SU-DHL-6 (cell line): ENCODE data around the gene ZSWIM7.
"Not testable (repeated sequence)": the region's sequence is repeated elsewhere in the genome, so short reads cannot be mapped to it uniquely, and the experiment has no call there.

ENCODE experiments used
- H2AFZ ChIP-seq: fragments of 200-600 bp; sonication (generic); 2 replicates; pipeline ENCODE4 v1.6.1; 2014; ENCODE audit warnings: low read depth, mild to moderate bottlenecking, moderate library complexity, mixed read lengths, antibody characterized with exemption, low read length; ENCODE audit not compliant: severe bottlenecking
- H3F3A ChIP-seq: fragments of 200-600 bp; shearing (Covaris generic); 2 replicates; pipeline ENCODE4 v1.6.0; 2016; ENCODE audit warnings: antibody characterized with exemption, mild to moderate bottlenecking; ENCODE audit not compliant: insufficient read depth
- H3K27ac ChIP-seq: fragments of 200-600 bp; sonication (generic); 2 replicates; pipeline ENCODE4 v1.5.1; 2016; ENCODE audit warnings: low read depth, mild to moderate bottlenecking, low read length, moderate library complexity, mixed read lengths
- H3K27me3 ChIP-seq: fragments of 200-600 bp; sonication (generic), shearing (Covaris generic); 2 replicates; pipeline ENCODE4 v1.6.0; 2014; ENCODE audit warnings: mild to moderate bottlenecking, low read length
- H3K36me3 ChIP-seq: fragments of 200-600 bp; sonication (generic); 2 replicates; pipeline ENCODE4 v1.6.1; 2014; ENCODE audit warnings: mild to moderate bottlenecking, low read length, mixed read lengths
- H3K4me2 ChIP-seq: fragments of 300-600, 200-600 bp; shearing (Covaris generic), sonication (generic); 2 replicates; pipeline ENCODE4 v1.6.0; 2014; ENCODE audit warnings: low read length, low read depth, mild to moderate bottlenecking; ENCODE audit not compliant: poor library complexity, severe bottlenecking
- H3K4me3 ChIP-seq: fragments of 200-600 bp; sonication (generic); 2 replicates; pipeline ENCODE4 v1.5.1; 2014; ENCODE audit warnings: antibody characterized with exemption, low read length, mild to moderate bottlenecking, mixed read lengths; ENCODE audit not compliant: insufficient read depth, poor library complexity, severe bottlenecking
- H3K79me2 ChIP-seq: fragments of 200-600 bp; sonication (generic); 2 replicates; pipeline ENCODE4 v1.6.1; 2014; ENCODE audit warnings: mild to moderate bottlenecking, low read length, moderate library complexity; ENCODE audit not compliant: insufficient read depth
- H3K9ac ChIP-seq: fragments of 200-600 bp; sonication (generic); 2 replicates; pipeline ENCODE4 v1.7.0; 2014; ENCODE audit warnings: mild to moderate bottlenecking, low read length
- H3K9me2 ChIP-seq: fragments of 200-600 bp; sonication (generic); replicated peaks from 2 replicates; pipeline ENCODE4 v1.6.1; 2014; ENCODE audit warnings: low read length; ENCODE audit not compliant: insufficient read depth
- H3K9me3 ChIP-seq: fragments of 200-600 bp; sonication (generic); 2 replicates; pipeline ENCODE4 v1.6.1; 2014; ENCODE audit warnings: low read length, mixed read lengths; ENCODE audit not compliant: insufficient read depth
- H4K20me1 ChIP-seq: fragments of 200-600 bp; sonication (generic); 2 replicates; pipeline ENCODE4 v1.6.1; 2014; ENCODE audit warnings: low read depth, mild to moderate bottlenecking, antibody characterized with exemption, low read length, moderate library complexity, mixed read lengths
- EZH2phosphoT487 ChIP-seq: fragments of 200-600 bp; sonication (generic), shearing (Covaris generic); conservative IDR thresholded peaks from 2 replicates; pipeline ENCODE4 v1.6.1; 2018; ENCODE audit warnings: mild to moderate bottlenecking, antibody characterized with exemption, low read length, moderate library complexity, mixed read lengths
- TF ChIP-seq, protein P1 (sequence below): fragments of 200-600 bp; sonication (generic); IDR thresholded peaks from one replicate; pipeline ENCODE4 v1.5.1; 2017; ENCODE audit warnings: antibody characterized with exemption, mild to moderate bottlenecking, low read length, moderate library complexity; ENCODE audit not compliant: insufficient read depth, poor library complexity, severe bottlenecking

The ZSWIM7 gene

DNA sequence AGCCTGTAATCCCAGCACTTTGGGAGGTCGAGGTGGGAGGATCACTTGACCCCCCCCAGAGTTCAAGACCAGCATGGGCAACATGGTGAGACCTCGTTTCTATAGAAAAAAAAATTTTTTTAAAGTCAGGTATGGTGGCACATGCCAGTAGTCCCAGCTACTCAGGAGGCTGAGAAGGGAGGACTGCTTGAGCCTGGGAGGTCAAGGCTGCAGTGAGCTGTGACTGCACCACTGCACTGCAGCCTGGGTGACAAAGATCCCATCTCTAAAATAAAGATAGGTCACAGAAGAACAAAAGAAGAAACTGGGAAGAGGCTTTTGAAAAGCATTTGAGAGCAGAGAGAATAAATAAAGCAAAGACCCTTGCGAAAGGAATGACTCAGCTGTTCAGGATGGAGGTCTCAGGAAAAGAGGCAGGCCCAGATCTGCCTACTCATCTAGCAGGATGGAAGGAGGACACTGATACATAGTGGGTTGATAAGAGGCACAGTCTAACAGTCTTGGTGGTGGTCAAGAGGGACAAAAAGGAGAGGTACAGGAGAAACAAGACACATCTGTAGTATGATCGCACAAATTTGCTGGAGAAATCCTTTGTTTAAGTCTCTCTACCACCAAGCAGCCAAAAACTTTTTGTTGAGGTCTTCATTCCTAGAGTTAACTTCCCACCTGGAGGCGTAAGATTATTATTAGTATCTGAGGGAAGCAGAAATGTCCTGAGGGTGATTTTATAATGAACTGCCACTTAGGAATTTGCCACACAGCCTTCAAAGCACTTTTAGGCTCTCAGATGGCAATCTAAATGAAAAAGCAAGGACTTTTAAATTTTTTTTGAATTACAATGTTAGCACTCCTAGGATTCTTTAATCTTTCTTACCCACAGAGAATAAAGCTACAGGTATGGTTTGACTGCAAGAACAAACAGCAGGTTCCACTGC is 17.6 kb downstream of the ZSWIM7 start:
- TF ChIP-seq, protein P1, sequence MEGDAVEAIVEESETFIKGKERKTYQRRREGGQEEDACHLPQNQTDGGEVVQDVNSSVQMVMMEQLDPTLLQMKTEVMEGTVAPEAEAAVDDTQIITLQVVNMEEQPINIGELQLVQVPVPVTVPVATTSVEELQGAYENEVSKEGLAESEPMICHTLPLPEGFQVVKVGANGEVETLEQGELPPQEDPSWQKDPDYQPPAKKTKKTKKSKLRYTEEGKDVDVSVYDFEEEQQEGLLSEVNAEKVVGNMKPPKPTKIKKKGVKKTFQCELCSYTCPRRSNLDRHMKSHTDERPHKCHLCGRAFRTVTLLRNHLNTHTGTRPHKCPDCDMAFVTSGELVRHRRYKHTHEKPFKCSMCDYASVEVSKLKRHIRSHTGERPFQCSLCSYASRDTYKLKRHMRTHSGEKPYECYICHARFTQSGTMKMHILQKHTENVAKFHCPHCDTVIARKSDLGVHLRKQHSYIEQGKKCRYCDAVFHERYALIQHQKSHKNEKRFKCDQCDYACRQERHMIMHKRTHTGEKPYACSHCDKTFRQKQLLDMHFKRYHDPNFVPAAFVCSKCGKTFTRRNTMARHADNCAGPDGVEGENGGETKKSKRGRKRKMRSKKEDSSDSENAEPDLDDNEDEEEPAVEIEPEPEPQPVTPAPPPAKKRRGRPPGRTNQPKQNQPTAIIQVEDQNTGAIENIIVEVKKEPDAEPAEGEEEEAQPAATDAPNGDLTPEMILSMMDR = no peak
- no peak for TF ChIP-seq EZH2phosphoT487
- peaks cover 4% of the 10 kb centered on the region; the same call in 1 of the 2 replicates for H3K36me3 ChIP-seq
- no peaks in the 10 kb centered on the region for H3K27me3 ChIP-seq
- no peak overlapping the region for H3K27ac ChIP-seq
- no peaks in the 10 kb centered on the region for H3K9me2 ChIP-seq
- H3K4me2 ChIP-seq = no peak overlapping the region
- H3F3A ChIP-seq = no peaks in the 10 kb centered on the region
- H2AFZ ChIP-seq = no peak overlapping the region
- no peak overlapping the region for H3K9ac ChIP-seq
- no peaks in the 10 kb centered on the region for H3K79me2 ChIP-seq
- H4K20me1 ChIP-seq = no peaks in the 10 kb centered on the region
- H3K4me3 ChIP-seq = no peak overlapping the region
- H3K9me3 ChIP-seq = no peaks in the 10 kb centered on the region

GRCh38 chr17:15981208-15981607 is 18.3 kb downstream of the ZSWIM7 start:
- Histone ChIP-seq H3K4me3 (no peak overlapping the region), H3K4me2 (no peak overlapping the region), H3K27me3 (no peaks in the 10 kb centered on the region), H2AFZ (no peak overlapping the region), H3K9me3 (no peaks in the 10 kb centered on the region), H3K36me3 (no peaks in the 10 kb centered on the region), H3K9me2 (no peaks in the 10 kb centered on the region), H3K9ac (no peak overlapping the region), H3K79me2 (no peaks in the 10 kb centered on the region), H3K27ac (no peak overlapping the region), H4K20me1 (no peaks in the 10 kb centered on the region), H3F3A (no peaks in the 10 kb centered on the region)
- TF ChIP-seq, protein P1 = no peak
- TF ChIP-seq EZH2phosphoT487 = no peak

- H3K4me3 ChIP-seq, H4K20me1 ChIP-seq, H3F3A ChIP-seq, H3K79me2 ChIP-seq, H3K9me3 ChIP-seq, H3K36me3 ChIP-seq, H3K4me2 ChIP-seq, H3K9me2 ChIP-seq, H3K9ac ChIP-seq, H2AFZ ChIP-seq, H3K27me3 ChIP-seq, H3K27ac ChIP-seq: not testable (repeated sequence)
Measured at GRCh38 chr17:15979013-15979412, 20.5 kb downstream of the ZSWIM7 start.

DNA sequence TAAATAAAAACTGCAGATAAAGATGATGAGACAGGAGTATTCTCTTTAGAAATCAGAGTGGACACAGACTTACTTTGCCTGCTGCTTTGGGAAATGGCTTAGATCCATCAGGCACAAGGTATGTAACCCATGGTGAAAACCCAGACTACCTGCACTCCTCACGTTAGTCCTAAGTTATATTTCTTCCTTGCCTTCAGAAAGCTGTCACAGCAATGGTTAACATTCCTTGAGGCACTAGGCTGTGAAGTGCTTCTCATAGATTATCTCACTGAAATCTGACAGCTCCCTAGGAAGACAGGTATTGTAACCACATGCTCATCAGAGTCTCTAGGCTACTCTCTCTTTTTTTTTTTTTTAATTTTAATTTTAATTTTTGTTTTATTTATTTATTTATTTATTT is 20.9 kb downstream of the ZSWIM7 start:
- no peak overlapping the region for H3K27ac ChIP-seq
- H3K9me2 ChIP-seq = no peaks in the 10 kb centered on the region
- no peak overlapping the region for H3K9ac ChIP-seq
- TF ChIP-seq, protein P1 = no peak
- TF ChIP-seq EZH2phosphoT487 = no peak
- H3K79me2 ChIP-seq = no peaks in the 10 kb centered on the region
- no peak overlapping the region for H3K4me2 ChIP-seq
- no peak overlapping the region for H2AFZ ChIP-seq
- H3K4me3 ChIP-seq = no peak overlapping the region
- no peaks in the 10 kb centered on the region for H4K20me1 ChIP-seq
- no peaks in the 10 kb centered on the region for H3K27me3 ChIP-seq
- H3K36me3 ChIP-seq = no peaks in the 10 kb centered on the region
- H3K9me3 ChIP-seq = no peaks in the 10 kb centered on the region
- no peaks in the 10 kb centered on the region for H3F3A ChIP-seq
